ENCODE results near the gene LYPLAL1.

- no peak for TF ChIP-seq EP300 (IDR thresholded peaks at IDR 0.05; ENCODE audit: low read depth)
- no peak for TF ChIP-seq CTCF (IDR thresholded peaks at IDR 0.05)
Measured at GRCh38 chr1:219161371-219161770, 12.3 kb upstream of the LYPLAL1 start.
